Ammon's horn (tissue), 1 donor: Measurements from ENCODE around the gene RPS6KA6.

Experiments
- DNase-seq: peaks from one replicate; pipeline ENCODE4 v3.0.0-alpha.2; 2016; ENCODE audit warnings: low spot score

Gene RPS6KA6

GRCh38 chrX:84162401-84162800, 25.6 kb downstream of the RPS6KA6 start:
- DNase-seq, result no peak

GRCh38 chrX:84161641-84162040, 26.4 kb downstream of the RPS6KA6 start:
- no peak for DNase-seq

DNA sequence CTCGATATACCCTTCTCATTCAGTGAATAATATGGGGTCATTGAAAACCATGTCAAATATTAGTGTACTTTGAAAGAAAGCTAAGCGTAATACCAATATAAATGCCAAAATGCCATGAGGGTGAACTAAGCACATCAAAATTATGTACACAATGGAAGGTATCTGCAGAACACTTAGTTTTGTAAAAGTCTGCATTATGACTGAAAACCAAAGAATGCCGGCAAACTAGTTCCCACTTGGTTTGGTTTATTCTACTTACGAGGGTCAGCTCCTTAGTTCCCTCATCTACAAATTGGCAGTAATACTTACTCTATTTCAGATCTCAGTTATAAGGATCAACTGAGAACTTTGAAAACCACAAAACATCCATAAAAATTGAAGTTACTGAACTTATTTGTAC, 27.3 kb downstream of the RPS6KA6 start:
- no peak for DNase-seq

DNA sequence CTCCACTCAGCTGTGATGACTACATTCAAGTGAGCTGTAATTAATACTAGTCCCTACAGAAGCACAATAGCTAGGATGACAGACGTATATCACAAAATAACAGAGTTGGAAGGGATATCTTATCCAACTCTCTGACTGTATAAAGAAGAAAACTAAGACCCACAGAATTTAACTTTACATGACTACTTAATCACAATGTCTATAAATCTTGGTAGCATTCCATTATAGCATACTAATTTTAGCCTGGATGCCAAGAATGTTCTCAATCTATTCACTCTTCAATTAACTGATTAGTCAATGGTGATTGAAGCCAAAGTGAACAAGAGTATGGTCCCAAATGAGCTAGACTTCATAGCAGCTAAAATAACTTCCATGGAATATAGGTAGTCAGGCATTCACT, 31.2 kb downstream of the RPS6KA6 start:
- no peak for DNase-seq

DNA sequence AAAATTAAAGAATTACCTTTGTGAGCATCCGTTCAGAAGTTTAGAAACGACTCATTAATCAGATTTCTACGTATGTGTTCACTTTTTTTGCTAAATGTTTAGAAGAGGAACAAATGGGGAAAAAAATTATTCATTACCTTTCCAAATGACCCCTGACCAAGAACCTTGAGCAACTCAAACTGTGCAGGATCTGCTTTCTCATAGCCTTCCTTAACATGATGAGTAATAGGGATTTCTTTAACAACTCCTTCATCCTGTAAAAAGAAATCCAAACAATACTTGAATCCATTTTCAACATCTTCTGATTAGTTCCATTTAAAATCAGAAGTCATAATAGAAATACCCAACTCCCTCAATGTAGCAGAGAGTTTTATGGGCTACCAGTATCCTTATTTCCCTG, 32.1 kb downstream of the RPS6KA6 start:
- DNase-seq, result no peak

GRCh38 chrX:84153538-84153937, 34.5 kb downstream of the RPS6KA6 start:
- DNase-seq, result peak; percentile 2

DNA sequence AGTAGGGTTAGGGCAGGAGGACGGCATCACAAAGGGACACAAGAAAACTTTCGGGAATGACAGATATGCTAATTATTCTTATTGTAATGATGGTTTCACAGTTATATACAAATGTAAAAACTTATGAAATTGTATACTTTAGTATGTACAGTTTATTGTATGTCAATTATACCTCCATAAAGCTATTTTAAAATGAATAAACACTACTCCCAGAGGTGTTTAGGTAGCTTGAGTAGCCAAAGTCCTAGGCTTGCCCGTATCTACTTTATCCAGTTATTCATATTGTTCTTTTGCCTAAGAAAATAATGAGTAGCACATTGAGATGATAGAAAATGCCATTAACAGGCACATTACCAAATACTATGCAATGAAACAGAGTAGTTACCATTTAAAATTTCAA, 43.0 kb downstream of the RPS6KA6 start:
- DNase-seq, result no peak

DNA sequence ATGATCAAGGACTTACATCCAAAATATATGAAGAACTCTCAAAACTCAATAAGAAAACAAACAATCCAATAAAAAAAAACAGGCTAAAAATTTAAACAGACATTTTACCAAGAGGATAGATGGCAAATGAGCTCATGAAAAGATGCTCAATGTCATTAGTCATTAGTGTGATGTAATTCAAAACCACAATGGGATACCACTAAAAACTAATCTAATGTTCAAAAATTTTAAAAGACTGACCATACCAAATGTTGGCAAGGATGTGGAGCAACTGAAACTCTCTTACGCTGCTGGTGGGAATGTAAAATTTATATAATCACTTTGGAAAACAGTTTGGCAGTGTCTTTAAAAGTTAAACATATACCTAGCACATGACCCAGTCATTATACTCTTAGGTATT, 43.7 kb downstream of the RPS6KA6 start:
- DNase-seq, result no peak

DNA sequence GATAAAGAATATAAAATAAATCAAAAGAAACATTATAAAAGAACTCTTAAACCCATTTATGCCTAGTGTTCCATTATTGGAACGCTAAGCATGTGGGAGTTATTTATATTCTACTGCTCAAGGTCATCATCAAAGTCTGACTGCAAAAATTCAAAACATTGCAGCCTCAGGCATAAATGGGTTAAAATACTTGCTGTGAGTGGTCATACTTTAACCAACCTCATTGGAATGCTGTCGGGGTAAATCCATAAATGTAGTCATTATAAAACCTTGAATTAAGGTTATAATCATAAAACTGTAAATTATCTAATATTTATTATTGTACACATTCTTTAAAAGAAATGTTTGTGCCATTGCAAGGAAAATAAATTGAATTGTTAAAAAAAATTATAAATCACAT, 55.0 kb downstream of the RPS6KA6 start:
- DNase-seq, result no peak

DNA sequence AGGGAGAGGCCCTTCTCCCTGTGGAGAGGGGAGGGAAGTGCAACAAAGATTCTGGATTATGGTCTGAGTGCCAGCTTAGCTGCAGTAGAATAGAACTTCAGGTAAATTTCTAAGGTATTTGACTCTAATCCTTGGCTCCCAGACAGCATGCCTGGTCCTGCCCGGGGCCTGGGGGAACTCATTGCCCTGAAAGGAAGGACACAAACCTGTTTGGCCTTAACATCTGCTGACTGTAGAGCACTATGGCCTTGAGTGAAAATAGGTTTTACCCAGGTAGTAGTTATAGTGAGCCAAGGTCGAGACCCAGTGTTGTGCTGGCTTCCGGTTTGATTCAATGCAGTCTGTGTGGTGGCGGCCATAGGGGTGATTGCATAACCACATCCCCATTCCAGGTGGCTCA, 64.4 kb downstream of the RPS6KA6 start:
- no peak for DNase-seq

DNA sequence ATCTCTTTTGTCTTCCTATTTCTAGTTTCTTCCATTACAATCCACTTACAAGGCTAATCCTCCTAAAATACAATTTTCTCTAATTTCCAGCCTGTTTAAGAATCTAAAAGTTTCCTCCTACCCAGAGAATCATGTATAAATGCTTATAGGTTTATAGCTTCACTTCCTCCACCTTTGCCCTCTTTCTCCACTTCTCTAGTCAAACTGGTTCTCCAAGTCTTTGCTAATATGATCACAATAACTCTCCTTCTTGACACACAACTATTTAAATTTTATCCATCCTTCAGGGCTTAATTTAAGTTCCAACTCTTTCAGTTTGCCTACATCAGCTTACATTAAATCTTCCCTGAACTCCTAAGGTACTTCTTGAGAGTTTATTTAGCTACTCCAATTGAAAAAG, 69.2 kb downstream of the RPS6KA6 start:
- no peak for DNase-seq

GRCh38 chrX:84118315-84118714, 69.7 kb downstream of the RPS6KA6 start:
- no peak for DNase-seq

DNA sequence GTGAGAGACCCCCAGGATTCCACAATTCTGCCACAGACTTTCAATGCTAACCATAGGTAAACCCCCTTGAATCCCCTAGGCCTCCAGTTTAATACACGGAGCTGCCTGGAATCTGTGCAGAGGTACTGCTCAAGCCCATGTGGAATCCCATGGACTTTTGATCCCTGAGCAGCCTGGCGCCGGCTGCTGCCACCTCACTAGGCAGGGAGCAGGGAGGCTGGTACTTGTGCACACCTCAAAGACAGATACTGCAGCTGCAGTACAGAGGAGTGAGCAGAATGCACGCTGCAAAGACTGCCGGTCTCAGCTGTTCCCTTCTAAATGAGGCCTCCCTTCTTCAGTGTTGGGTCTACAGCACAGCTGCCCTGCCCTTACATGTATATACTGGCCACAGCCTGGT, 79.4 kb downstream of the RPS6KA6 start:
- no peak for DNase-seq

GRCh38 chrX:84099120-84099519, 88.9 kb downstream of the RPS6KA6 start:
- no peak for DNase-seq

GRCh38 chrX:84079479-84080197, 108.4 kb downstream of the RPS6KA6 start:
- DNase-seq, result peak; percentile 21

GRCh38 chrX:84078991-84079390, 109.0 kb downstream of the RPS6KA6 start:
- DNase-seq, result no peak

- DNase-seq, result no peak
Measured at GRCh38 chrX:84064814-84065213, 123.2 kb downstream of the RPS6KA6 start.

- DNase-seq, result no peak
Measured at GRCh38 chrX:84064164-84064563, 123.8 kb downstream of the RPS6KA6 start.

DNA sequence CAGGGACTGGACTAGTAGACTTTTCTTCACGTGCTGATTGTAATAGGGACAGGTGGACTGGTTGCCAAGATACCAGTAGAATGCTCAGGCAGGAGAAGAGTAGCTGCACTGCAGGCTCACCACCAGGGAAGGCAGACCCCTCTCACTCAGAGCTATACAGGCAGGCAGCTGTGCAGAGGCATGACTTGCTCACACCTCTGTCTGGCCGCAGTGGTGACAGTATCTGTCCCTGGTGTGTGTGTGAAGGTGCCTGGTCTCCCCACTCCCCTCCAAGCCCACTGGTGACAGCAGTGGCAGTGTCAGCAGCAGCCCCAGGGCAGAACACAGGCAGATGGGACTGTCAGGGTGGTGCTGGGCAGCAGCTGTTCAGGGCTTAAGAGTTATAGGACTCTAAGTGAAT, 140.7 kb downstream of the RPS6KA6 start:
- no peak for DNase-seq

GRCh38 chrX:84046403-84046984, 141.5 kb downstream of the RPS6KA6 start:
- peak; percentile 2 for DNase-seq

GRCh38 chrX:84044051-84044450, 143.9 kb downstream of the RPS6KA6 start:
- no peak for DNase-seq
